K562 treated with DMSO at 1 percent for 4 hours (cell line): ENCODE results near the gene BMX. TPM values are rescaled to one million over a fixed set of nuclear protein-coding genes. Genes with fewer than 3 reads are reported as not detected.

Experiments used
- total RNA-seq: library from RNA; unstranded; fragments of 300-600 nt; gene quantifications from 2 replicates; pipeline ENCODE4 v1.2.3, GENCODE V29; 2022; ENCODE audit not compliant: insufficient read depth

BMX gene
- 0.49 TPM in 1 of 2 replicates, not detected in the other for total RNA-seq

GRCh38 chrX:15500497-15500966 is at the start of gene BMX:
Gene BMX (plus strand): TSS chrX:15500807. CDS start chrX:15508354, 7,547 bp downstream.

GRCh38 chrX:15493118-15493962 is 7.3 kb upstream of the BMX start, which contains the start of gene PIR:
Gene PIR (minus strand): TSS chrX:15493333. CDS start chrX:15491257, 2,076 bp downstream.

DNA sequence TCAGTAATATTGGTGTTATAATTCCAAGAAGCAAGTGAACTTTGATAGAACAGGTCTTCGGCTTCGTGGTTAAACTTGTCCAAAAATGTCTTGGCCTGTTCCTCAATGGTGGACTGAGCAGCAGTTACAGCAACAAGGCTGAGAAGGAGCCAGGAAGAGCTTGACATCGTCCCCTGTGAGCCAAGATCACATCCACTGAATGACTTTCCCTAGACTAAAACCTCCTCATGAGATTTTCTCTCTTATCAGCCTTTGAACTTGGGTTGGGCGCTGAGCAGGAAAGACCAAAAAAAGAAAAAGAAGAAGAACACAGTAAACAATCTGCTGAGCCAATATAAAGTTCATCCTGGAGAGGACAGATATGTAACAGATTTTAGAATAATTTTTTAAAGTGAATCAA is 100.1 kb downstream of the BMX start, which contains the start of gene ACE2:
Gene ACE2 (minus strand): TSS at position 216 of the 400 bp plus-strand sequence. CDS start 49 bp downstream, at position 167.

Other genes with a start within 250 kb of the BMX start
- not detected in 2 replicates for gene ASB9, start 230.7 kb upstream of the BMX start, total RNA-seq
- gene ASB11, start 185.2 kb upstream of the BMX start, total RNA-seq, result not detected in 2 replicates
- gene PIGA, start 165.3 kb upstream of the BMX start, total RNA-seq, result 9.4 and 9.9 TPM in 2 replicates
- gene VEGFD, start 116.4 kb upstream of the BMX start, total RNA-seq, result not detected in 2 replicates
- gene PIR, start 7.5 kb upstream of the BMX start, total RNA-seq, result 6.5 and 6.9 TPM in 2 replicates
- gene ACE2, start 100.2 kb downstream of the BMX start, total RNA-seq, result not detected in 2 replicates
- gene CLTRN, start 164.0 kb downstream of the BMX start, total RNA-seq, result not detected in 2 replicates
- gene CA5B, start 237.5 kb downstream of the BMX start, total RNA-seq, result 1.0 and 1.1 TPM in 2 replicates